Measurements from ENCODE around the gene SPA17.

Gene SPA17

DNA sequence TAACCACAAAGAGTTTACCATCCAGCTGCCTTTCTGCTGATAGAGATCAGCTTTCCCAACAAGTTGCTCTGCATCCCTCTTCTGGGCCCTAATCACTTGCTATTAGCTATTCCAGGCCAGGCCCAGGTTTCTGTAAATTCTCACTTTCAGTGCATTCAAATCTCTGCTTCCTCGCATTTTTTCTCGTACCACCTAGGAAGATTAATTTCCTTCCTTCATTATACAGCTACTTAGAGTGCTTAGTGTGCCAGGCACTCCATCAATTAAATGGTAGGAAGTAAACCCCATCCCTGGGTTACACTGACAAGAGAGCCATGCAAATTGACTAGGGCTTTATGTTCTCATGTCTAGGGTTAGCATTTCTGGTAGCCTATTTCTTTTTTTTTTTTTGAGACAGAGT is 9.8 kb upstream of the SPA17 start:
- DNase-seq, result no peak

DNA sequence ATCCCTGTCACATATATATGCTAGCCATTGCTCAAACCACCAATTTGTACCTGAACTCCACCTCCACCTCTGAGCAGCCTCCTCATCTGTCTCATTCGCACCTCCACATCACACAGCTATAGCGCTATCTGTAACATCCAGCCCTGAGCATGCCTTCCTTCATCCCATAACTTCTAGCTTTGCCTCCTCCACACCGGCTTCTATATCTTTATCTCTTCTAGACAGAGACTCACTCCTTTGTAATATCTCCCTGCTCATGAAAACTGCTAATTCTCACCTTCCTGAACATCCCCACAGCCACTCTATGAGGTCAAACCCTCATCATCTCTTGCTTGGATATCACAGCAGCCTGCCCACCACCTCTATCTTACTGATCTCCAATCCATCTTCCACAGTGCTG is 6.1 kb upstream of the SPA17 start:
- no peak for DNase-seq

DNA sequence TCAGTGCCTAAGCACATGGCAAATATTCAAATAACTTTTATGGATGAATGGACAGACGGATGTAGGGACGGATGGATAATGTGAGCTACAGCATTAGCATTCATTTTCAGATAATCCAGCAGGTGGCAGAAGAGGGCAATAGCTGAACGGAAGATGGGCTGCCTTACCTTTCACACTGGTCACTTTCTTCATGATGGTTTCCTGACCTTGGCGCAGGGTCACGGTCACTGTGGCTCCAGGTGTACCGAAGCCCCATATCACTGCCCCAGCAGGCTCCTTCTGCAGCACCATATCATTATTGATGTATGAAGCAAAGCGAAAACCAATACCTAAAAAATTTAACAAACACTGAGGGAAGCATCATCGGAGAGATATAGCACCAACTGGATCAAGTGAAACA is 4.5 kb upstream of the SPA17 start:
- DNase-seq, result peak; percentile 15

DNA sequence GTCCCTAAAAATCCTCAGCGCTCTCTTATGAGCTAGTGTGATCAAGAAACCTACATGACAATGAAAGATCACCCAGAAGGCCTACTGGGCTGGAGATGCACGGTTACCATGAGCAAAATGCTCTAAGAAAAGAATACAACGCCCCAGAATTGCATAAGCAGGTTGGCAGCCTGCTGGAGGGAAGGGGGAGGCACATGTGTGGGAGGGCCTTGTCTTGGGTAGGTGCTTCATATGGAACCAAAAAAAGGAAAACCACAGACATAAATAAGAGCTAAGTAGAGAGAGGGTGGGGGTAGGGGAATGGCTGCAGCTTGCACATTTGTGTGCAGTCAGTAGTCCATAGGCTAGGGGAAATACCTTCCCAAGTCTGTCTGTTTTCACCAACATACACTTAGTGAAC is 3.0 kb upstream of the SPA17 start:
- DNase-seq, result no peak

DNA sequence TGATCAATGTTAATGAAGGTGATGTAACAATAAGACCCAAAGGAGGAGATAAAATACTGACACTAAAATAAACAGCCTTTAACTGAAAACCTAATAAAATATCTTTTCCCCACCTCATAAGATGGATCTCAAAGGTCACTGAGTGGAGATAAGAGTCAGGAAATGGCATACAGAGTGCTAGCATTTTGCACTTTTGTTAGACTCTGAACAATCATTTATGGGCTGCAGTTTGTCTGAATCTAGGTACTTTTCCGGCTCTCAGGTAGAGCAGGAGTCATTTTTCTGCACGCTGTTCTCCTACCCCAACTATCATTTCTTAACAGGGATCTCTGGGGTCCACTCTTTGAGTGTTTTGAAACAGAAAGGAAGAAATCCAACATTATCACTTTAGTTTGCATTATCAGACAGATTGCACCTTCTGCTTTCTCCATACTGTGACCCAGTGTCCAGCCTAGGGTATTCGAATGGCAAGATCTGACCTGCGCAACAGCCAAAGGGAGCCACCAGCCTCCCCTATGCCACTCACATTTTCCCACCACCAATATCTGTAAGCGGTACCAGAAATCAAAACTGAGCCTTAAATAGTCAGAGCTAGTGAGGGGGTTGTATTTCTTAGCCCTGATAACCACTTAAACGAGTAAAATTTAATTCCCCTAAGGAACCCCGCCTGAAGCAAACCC is 1.0 kb upstream of the SPA17 start:
- no peak for DNase-seq

DNA sequence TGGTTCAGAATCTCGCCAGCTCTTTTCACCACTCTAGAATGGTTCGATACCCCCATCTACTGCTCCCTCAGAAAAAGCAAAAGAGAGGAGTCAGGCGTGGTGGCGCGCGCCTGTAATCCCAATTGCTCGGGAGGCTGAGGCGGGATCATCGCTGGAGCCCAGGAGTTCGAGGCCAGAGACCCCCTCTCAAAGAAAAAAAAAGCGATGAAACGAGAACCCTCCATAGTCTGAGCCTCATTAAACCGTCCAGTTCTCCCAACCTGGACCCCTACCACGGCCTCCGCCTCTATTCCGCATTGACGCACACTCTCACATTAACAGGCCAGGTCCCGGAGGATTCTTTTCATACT is 439 bp downstream of the SPA17 start:
- DNase-seq, result no peak

DNA sequence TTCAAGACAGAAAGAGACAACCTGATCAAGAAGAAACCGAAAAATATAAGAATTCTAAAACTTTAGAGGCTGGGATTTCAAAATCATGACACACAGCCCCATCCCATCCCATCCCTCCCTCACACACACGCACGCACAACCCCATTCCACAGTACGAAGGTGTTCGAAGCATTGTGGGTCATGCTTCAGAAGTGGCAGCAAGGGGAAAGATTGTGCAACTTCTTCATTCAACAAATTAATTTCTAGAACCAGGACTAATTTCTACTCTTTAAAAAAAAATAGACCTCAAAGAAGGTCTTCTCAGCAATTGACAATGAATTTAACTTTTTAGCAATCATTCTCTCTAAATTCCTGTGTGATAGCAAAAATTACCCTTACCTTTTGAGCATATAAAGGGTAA is 867 bp downstream of the SPA17 start:
- no peak for DNase-seq

DNA sequence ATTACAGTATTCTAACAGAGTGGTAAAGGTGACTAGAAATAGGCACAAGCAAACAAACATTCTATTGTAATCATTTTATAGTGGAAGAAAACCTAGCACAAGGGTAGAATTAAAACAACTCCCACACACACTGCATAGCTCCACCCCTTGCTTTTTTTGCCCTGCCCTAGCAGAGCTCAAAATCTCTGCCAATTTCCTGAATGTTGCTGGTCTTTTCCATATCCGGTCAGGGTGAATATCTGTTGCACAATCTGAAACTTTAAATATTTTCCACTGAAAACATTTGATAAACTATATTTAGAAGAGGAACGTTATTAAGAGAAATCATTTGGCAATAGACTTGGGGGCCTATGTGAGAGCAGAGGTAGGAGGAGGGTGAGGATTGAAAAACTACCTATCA is 2.7 kb downstream of the SPA17 start:
- DNase-seq, result no peak

DNA sequence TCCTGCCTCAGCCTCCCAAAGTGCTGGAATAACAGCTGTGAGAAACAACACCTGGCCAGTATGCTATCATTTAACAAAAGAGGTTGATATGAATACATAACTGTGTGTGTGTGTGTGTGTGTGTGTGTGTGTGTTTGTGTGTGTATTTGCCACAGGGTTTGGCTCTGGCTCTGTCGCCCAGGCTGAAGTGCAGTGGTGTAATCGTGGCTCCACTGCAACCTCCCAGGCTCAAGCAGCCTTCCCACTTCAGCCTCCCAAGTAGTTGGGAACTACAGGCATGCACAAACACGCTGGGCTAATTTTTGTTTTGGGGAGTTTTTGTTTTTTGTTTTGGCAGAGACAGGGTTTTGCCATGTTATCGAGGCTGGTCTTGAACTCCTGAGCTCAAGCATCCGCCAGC is 4.7 kb downstream of the SPA17 start:
- DNase-seq, result no peak

DNA sequence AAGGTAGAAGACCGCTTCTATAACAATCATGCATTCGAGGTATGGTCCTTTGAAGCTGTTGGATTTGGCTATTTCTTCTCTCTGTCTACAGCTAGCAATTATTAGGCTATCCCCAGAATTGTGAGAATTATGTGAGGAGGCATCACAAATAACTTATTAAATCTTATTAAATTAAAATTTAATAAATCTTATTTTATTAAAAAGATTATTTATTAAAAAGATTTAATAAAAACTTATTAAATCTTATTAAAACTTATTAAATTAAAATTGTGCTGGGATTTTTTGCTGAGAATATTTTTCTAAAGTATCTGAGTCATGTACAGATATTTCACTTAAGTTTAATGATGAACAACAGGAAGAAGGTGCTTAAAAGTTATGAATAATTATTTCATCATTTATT is 7.7 kb downstream of the SPA17 start:
- DNase-seq, result no peak

DNA sequence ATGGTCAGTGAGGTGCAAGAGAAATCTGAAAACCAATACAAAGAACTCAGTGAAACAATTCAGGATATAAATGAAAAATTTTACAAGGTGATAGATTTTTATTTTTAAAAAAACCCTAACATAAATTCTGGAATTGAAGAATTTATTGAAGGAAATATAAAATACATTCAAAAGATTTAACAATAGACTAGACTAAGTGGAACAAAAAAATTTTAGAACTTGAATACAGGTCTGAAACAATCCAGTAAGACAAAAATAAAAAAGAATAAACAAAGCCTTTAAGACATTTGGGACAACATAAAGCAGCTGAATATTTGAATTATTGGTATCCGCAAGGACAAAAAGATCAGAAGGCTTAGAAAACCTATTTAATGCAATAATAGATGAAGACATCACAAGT is 8.7 kb downstream of the SPA17 start:
- DNase-seq, result no peak

DNA sequence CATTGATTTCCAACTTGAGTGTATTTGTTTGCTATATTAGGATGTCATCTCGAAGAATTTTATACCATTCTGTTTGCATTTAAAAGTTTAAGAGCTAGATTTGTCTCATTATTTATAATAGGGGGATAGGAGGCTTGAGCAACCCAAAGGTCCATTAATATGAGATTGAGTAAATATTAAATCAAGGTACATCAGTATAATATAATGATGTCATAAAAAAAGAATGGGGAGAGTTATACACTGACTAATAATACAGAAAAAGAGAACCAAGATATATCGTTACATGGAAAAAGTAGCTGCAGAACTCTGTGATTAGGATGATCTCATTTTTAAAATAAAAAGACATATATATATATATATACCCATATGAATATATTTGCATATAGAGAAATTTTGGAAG is 19.4 kb downstream of the SPA17 start:
- no peak for DNase-seq

DNA sequence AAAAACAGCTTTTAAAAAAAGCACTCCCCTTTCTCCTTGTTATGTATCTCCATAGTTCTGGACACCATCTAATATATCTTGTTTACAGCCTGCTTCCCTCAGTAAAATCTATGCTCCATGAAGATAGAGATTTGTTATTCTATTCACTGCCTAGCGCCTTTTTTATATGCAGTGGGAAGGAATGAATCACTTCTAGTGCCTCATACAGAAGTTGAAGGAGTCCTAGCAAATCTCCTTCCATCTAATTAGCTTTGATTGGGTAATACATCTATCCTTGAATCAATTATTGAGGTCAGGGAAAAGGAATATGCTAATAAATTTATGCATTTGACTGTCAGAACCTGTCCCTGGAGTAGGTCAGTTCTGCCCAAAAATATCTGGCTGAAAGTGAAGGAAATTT is 25.8 kb downstream of the SPA17 start:
- no peak for DNase-seq

DNA sequence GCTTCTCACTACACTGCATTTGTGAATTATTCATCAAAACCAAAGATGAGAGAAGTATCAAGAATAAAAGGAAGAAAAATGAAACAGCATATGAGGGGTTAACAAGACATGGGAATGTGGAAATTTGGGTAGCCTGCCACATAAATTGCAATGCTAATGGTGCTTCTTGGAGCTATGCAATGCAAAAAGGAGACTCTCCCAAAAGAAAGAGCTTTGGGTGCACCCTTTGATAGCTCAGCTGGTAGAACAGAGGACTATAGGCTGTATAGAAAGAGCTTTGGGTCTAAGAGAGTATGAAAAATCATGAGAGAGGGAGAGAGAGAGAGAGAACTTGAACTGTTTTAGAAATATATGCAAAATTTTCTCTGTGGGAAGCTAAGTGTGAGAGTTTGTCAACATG is 26.3 kb downstream of the SPA17 start:
- DNase-seq, result no peak

DNA sequence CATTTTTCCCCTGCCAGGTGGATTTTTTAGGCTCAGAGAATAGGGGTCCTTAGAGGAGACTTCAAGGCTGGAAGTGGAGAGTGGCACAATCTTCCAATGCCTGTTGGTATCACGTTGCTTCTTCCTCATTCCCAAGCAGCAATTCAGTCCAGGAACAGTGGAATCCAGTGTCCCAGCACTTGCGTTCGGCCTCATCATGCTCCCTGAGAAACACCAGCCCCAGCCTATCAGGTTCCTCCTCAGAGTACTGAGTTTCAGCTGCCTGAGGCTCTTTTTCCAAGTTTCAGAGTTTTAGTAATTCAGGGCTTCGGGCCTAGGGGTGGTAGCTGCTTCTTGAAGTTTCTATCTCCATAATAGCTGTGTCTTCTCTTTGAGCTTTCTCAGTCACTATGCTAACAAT is 34.1 kb downstream of the SPA17 start:
- DNase-seq, result no peak

DNA sequence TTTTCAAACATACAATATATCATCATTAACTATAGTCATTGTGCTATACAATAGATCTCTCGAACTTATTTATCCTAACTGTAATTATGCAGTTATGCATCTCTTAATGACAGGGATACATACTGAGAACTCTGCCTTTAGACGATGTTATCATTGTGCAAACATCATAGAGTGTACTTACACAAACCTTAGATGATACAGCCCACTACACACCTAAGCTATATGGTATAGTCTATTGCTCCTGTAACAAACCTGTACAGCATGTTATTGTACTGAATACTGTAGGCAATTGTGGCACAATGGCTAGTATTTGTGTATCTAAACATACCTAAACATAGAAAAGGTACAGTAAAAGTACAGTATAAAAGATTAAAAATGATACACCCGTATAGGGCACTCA is 38.7 kb downstream of the SPA17 start:
- DNase-seq, result no peak

DNA sequence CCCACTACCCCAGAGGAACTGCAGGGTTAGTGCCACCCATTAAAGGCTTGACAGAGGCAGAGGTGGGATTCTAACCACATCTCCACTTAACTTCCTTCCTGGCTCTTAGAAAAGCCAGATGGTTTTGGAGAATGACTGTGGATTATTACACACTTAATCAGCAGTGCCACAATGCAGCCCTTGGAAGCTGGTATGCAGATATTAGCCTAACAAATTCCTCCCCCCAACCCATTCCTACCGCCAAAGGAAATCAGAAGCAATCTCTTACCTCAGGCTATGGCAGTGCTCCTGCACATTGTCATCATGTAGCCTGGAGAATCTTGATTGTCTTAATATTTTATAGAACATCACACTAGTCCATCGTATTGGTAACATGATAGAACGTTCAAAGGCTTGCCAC is 42.9 kb downstream of the SPA17 start:
- DNase-seq, result no peak

DNA sequence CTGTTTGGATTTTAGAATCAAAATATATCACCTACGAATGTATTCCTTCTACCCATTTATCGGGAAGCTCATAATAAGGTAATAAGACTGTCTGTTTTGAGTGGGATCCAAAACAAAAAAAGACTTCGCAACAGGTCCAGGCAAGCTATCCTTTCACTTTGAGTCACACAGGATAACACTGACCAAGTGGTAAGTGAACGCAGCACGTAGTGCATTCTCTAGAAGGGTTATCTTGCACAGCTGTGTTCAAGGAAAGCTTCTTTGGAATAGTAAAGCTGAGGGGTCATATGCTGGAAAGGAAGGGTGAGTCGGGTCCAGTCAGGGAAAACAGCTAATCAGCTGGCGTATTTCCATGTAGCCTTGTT is 43.7 kb downstream of the SPA17 start:
- no peak for DNase-seq

DNA sequence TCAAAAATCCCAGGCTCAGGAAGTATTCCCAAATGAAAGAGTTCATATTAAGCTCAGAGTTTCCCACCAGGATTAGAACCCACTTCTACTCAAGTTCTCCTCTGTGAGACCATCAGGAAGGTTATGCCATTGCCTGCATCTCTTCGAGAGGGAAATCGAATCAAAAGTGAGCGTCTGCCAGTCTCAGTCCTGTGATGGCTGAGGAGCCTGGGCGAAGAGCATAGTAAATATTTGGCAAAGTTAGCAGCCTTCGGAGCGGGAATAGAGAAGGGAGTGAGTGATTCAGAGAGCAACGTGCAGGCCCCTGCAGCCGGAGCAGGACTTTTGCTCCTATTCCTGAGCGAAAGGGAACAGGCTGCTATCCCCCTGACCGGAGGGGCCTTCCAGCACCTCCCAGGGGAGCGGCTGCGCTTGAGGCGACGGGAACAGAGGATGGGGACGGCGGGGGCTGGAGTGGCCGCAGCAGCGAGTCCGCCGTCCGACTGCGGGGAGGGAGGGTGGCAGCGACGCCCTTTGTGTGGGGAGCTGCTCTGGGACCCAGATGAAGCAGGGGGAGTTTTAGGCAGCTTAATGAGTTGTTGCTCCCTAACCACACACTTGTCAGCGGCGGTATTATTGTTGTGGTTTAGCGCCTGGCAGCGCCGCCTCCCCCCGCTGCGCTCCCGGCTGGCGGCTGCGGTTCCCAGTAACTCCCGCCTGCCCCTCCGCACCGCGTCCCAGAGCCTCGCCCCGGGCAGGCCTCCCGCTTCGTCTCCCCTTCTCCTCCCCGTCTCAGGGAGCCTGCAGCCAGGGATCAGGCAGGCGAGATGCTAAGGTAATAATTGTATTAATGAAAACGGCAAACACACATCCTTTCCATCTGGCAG is 44.3 kb downstream of the SPA17 start:
- DNase-seq, result peak; percentile 10

DNA sequence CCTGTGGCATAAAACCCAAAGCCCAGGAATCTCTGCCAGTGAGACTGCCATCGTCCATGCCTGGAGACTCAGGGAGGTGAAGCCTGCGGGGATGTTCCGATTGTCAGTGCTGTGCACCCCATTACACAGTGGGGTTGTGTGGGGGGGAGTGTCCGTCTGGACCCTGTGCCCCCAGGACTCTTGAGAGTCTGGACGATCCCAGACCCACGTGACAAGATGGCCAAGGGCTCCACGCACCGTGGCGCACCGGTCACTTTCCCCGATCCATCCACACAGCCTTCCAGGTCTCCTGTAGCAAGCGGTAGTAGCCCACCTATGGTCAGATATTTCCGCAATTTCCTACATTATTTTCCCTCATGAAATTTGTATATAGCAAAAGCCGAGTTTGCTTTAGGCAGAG is 45.1 kb downstream of the SPA17 start:
- DNase-seq, result no peak

DNA sequence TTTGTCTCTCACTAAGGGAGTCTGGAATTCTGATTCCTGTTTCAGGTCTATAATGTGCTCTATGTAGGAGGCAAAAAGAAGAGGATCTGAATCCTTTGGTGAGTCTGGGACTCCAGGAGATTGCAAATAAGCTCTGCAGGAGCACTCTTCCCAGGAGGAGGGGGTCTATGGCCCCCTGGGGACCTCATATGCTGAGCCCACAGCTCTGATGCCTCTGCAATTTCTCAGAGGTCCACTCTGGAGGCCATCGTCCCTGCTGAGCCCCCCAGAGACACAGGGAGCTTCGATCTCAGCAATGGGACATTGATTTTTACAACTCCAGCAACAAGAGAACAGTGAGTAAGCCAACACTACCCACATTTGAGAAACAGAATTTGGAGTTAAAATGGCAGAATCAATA is 45.8 kb downstream of the SPA17 start:
- no peak for DNase-seq

DNA sequence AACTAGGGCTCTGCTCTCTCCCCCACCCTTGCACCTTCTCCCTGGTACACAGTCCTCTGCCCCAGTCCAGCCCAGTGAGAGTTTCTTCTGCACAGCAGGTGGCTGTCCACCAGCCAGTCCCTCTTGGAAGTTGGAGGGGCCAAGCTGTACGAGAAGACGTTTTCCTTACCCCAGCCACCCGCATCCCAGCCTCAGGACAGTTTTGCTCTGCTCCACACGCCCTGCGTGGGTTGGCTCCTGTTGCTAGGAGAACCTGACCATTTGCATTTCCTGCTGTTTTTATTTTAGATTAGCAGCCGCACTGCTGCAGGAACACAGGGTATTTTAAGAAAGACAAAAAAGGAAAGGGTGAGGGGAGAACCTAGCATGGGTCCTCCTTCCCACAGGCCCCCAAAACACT is 48.5 kb downstream of the SPA17 start:
- no peak for DNase-seq

DNA sequence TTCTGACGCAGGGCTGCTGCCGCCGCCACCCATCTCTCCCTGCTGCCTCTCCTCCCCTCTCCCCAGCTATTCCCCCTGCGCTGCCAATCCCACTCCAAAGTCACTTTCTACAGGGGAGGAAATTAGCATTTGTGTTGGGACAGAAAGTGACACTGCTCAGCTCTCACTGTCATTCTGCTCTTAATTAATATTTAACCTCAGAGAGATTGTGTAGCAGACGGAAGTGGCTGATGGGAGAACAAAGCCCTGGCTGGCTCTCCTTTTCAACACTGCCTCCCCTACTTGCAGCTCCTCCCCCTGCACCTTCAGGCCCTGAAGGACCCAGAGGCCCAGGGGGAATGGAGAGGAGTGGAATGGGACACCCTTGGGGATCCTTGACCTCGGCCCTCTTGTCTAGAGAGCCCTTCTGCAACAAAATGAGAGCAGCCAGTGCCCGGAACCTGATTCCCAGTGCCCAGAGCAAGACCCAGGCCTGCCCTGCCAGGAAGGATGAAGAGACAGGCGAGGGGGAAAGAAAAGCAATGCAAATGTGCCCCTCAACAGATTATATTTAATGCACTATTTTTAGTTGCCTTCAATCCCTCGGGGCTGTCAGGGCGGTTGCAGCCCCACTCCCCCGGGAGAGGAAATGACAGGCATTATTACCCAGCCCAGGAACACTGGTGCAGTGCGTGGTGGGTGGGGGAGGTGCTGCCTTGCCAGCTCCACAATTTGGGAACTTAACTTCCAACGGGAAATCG is 51.4 kb downstream of the SPA17 start:
- DNase-seq, result no peak

DNA sequence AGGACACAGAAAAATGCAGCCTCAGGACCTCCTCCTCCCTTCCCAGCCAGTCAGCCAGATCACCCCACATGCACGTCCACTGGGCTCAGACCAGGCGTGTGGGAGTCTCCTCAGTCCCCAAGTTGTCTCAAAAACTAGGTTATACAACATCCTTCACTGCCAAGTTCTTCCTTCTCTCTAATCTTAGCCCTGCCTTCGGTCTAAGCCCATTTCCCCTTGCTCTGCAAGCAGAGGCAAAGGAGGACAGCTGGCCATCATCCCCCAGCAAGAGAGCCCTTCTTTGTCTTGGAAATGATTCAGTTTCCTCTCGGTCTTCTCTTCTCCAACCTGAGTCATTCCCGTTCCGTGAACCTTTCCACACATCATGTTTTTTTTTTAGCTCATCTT is 52.0 kb downstream of the SPA17 start:
- no peak for DNase-seq
